Tibial artery (tissue), 4 donors: ENCODE results near the gene GLRX3.

ENCODE experiments used
- DNase-seq, 2 donors: peaks; one replicate each; pipeline ENCODE4 v3.0.0-alpha.2; 2019
- H3K27ac ChIP-seq, 2 donors: fragments of 200-600 bp; sonication (generic) in 1 of 2; 1 replicate in 1 of 2; 2 replicates in 1 of 2; pipeline ENCODE4 v1.5.1; 2018 to 2019; ENCODE audit warnings: mild to moderate bottlenecking in 1 of 2
- H3K27me3 ChIP-seq, 2 donors: fragments of 200-600 bp; sonication (generic) in 1 of 2; one replicate each; pipeline versions ENCODE4 v1.5.1 to v1.6.0; 2016 to 2019
- H3K36me3 ChIP-seq, 3 donors: fragments of 200-600 bp; sonication (generic) in 2 of 3; one replicate each; pipeline ENCODE4 v1.5.1; 2016 to 2019; ENCODE audit warnings: mild to moderate bottlenecking in 2 of 3
- H3K4me1 ChIP-seq, 4 donors: fragments of 200-600 bp; sonication (generic) in 2 of 4; 1 replicate in 3 of 4; 2 replicates in 1 of 4; pipeline ENCODE4 v1.5.1; 2016 to 2019
- H3K4me3 ChIP-seq, 2 donors: fragments of 200-600 bp; sonication (generic) in 1 of 2; 1 replicate in 1 of 2; 2 replicates in 1 of 2; pipeline ENCODE4 v1.5.1; 2018 to 2019; ENCODE audit warnings: mild to moderate bottlenecking in 2 of 2
- H3K9me3 ChIP-seq, 3 donors: fragments of 200-600 bp; sonication (generic) in 1 of 3; one replicate each; pipeline ENCODE4 v1.5.1; 2016 to 2019
- intact Hi-C: fragments of 100-400 bp; cut with DNase I; formaldehyde crosslinking; loops from one replicate; pipeline ENCODE4 v1.15.0; 2023; ENCODE audit warnings: low total_unique reads
- TF ChIP-seq, protein P1 (sequence below), 2 experiments: fragments of 200-600 bp in 1 of 2; fragments of 450-650 bp in 1 of 2; IDR thresholded peaks; one replicate each; pipeline ENCODE4 v1.5.1; 2017 to 2019; ENCODE audit warnings: antibody characterized with exemption in 2 of 2, mild to moderate bottlenecking in 1 of 2, moderate library complexity in 1 of 2

Gene GLRX3

GRCh38 chr10:130141460-130141859 is 5.3 kb downstream of the GLRX3 start:
- Histone ChIP-seq H3K9me3 (no peaks in the 10 kb centered on the region), H3K27ac (no peak overlapping the region), H3K36me3 (peaks cover 11 to 14% (median 12%) of the 10 kb centered on the region in 3 donors), H3K4me1 (peaks cover 0 to 65% (median 28%) of the 10 kb centered on the region in 4 donors), H3K4me3 (no peak overlapping the region), H3K27me3 (no peaks in the 10 kb centered on the region)
- TF ChIP-seq, protein P1, sequence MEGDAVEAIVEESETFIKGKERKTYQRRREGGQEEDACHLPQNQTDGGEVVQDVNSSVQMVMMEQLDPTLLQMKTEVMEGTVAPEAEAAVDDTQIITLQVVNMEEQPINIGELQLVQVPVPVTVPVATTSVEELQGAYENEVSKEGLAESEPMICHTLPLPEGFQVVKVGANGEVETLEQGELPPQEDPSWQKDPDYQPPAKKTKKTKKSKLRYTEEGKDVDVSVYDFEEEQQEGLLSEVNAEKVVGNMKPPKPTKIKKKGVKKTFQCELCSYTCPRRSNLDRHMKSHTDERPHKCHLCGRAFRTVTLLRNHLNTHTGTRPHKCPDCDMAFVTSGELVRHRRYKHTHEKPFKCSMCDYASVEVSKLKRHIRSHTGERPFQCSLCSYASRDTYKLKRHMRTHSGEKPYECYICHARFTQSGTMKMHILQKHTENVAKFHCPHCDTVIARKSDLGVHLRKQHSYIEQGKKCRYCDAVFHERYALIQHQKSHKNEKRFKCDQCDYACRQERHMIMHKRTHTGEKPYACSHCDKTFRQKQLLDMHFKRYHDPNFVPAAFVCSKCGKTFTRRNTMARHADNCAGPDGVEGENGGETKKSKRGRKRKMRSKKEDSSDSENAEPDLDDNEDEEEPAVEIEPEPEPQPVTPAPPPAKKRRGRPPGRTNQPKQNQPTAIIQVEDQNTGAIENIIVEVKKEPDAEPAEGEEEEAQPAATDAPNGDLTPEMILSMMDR (IDR thresholded peaks at IDR 0.05): no peak
- no peak for DNase-seq
- intact Hi-C loops: no loop called here

- no peak overlapping the region for H3K4me3 ChIP-seq
- H3K27ac ChIP-seq: no peak overlapping the region
- H3K4me1 ChIP-seq: peaks cover 0 to 67% (median 28%) of the 10 kb centered on the region in 4 donors
- no peaks in the 10 kb centered on the region for H3K9me3 ChIP-seq
- DNase-seq: no peak
- H3K27me3 ChIP-seq: no peaks in the 10 kb centered on the region
- intact Hi-C loops: no loop called here
- H3K36me3 ChIP-seq: peaks cover 12 to 18% (median 15%) of the 10 kb centered on the region in 3 donors
- TF ChIP-seq, protein P1 (IDR thresholded peaks at IDR 0.05): no peak
Observed at GRCh38 chr10:130141878-130142277, 5.7 kb downstream of the GLRX3 start.

GRCh38 chr10:130146042-130146441 is 9.9 kb downstream of the GLRX3 start:
- no peaks in the 10 kb centered on the region for H3K9me3 ChIP-seq
- H3K36me3 ChIP-seq: peaks cover 16 to 29% (median 27%) of the 10 kb centered on the region in 3 donors
- TF ChIP-seq, protein P1 (IDR thresholded peaks at IDR 0.05): no peak
- no peak for DNase-seq
- no peaks in the 10 kb centered on the region for H3K27me3 ChIP-seq
- no peak overlapping the region for H3K27ac ChIP-seq
- intact Hi-C loops: no loop called here
- H3K4me1 ChIP-seq: peaks cover 0 to 31% (median 8%) of the 10 kb centered on the region in 4 donors
- H3K4me3 ChIP-seq: no peak overlapping the region

GRCh38 chr10:130159192-130159794 is 23.1 kb downstream of the GLRX3 start:
- no peak for DNase-seq
- intact Hi-C loops: no loop called here
- Histone ChIP-seq H3K27me3 (no peaks in the 10 kb centered on the region), H3K27ac (no peak overlapping the region), H3K9me3 (no peaks in the 10 kb centered on the region), H3K4me3 (no peak overlapping the region), H3K4me1 (no peaks in the 10 kb centered on the region), H3K36me3 (peaks cover 26 to 43% (median 30%) of the 10 kb centered on the region in 3 donors)
- TF ChIP-seq, protein P1 (IDR thresholded peaks at IDR 0.05): no peak

GRCh38 chr10:130160775-130161174 is 24.6 kb downstream of the GLRX3 start:
- Histone ChIP-seq H3K9me3 (no peaks in the 10 kb centered on the region), H3K4me1 (no peaks in the 10 kb centered on the region), H3K36me3 (peaks cover 28 to 49% (median 35%) of the 10 kb centered on the region in 3 donors), H3K4me3 (no peak overlapping the region), H3K27me3 (no peaks in the 10 kb centered on the region), H3K27ac (no peak overlapping the region)
- intact Hi-C loops: no loop called here
- no peak for DNase-seq
- TF ChIP-seq, protein P1 (IDR thresholded peaks at IDR 0.05): no peak
